AG09319 (cell line): Measurements from ENCODE around the gene CAMK1G.

Source experiments
- DNase-seq: peaks from one replicate; pipeline ENCODE4 v3.0.0-alpha.2; 2010; ENCODE audit warnings: low read depth; ENCODE audit errors: extremely low read depth
- CTCF ChIP-seq: IDR thresholded peaks from 2 replicates; pipeline ENCODE4 v1.5.1; 2011; ENCODE audit warnings: low read depth, mild to moderate bottlenecking, inconsistent platforms, low read length, moderate library complexity

CAMK1G gene

GRCh38 chr1:209589863-209590262 is 6.3 kb downstream of the CAMK1G start:
- DNase-seq, result no peak
- TF ChIP-seq CTCF, result no peak

- TF ChIP-seq CTCF, result peak; percentile 39
- no peak for DNase-seq
Measured at GRCh38 chr1:209590405-209590804, 6.9 kb downstream of the CAMK1G start.

- no peak for TF ChIP-seq CTCF
- no peak for DNase-seq
Measured at GRCh38 chr1:209593747-209594146, 10.2 kb downstream of the CAMK1G start.

- no peak for DNase-seq
- TF ChIP-seq CTCF, result no peak
Measured at GRCh38 chr1:209594440-209594839, 10.9 kb downstream of the CAMK1G start.

- DNase-seq, result no peak
- TF ChIP-seq CTCF, result no peak
Measured at GRCh38 chr1:209595028-209595427, 11.5 kb downstream of the CAMK1G start.

- no peak for DNase-seq
- TF ChIP-seq CTCF, result no peak
Measured at GRCh38 chr1:209595599-209596285, 12.2 kb downstream of the CAMK1G start.

- no peak for DNase-seq
- no peak for TF ChIP-seq CTCF
Measured at GRCh38 chr1:209597499-209597898, 14.0 kb downstream of the CAMK1G start.
